SHP77 treated with DMSO at 0.1 percent for 48 hours (cell line): Measurements from ENCODE around the gene INPP5A.
"Not testable (repeated sequence)": the region's sequence is repeated elsewhere in the genome, so short reads cannot be mapped to it uniquely, and the experiment has no call there.

Source experiments
- DNase-seq: peaks from one replicate; lab custom pipeline; 2025; lab: John Stamatoyannopoulos, UW

INPP5A gene

GRCh38 chr10:132548106-132548823 lies 10.7 kb downstream of the INPP5A start:
- no peak for DNase-seq

GRCh38 chr10:132548869-132549268 lies 11.3 kb downstream of the INPP5A start:
- no peak for DNase-seq

GRCh38 chr10:132549371-132549770 lies 11.8 kb downstream of the INPP5A start:
- DNase-seq = no peak

GRCh38 chr10:132550366-132551092 lies 12.9 kb downstream of the INPP5A start:
- DNase-seq = no peak

GRCh38 chr10:132551093-132551807 lies 13.7 kb downstream of the INPP5A start:
- no peak for DNase-seq

- no peak for DNase-seq
These were observed 14.2 kb downstream of the INPP5A start for GRCh38 chr10:132551808-132552130.

GRCh38 chr10:132552635-132553034 lies 15.0 kb downstream of the INPP5A start:
- DNase-seq = not testable (repeated sequence)

GRCh38 chr10:132553568-132553967 lies 16.0 kb downstream of the INPP5A start:
- DNase-seq = not testable (repeated sequence)

GRCh38 chr10:132554053-132554990 lies 16.7 kb downstream of the INPP5A start:
- DNase-seq = no peak

- no peak for DNase-seq
These were observed 17.5 kb downstream of the INPP5A start for GRCh38 chr10:132554991-132555647.

- no peak for DNase-seq
These were observed 18.3 kb downstream of the INPP5A start for GRCh38 chr10:132555648-132556575.

- no peak for DNase-seq
These were observed 19.4 kb downstream of the INPP5A start for GRCh38 chr10:132556994-132557441.

- DNase-seq = no peak
These were observed 20.3 kb downstream of the INPP5A start for GRCh38 chr10:132557696-132558515.

GRCh38 chr10:132558516-132559413 lies 21.2 kb downstream of the INPP5A start:
- DNase-seq = no peak

- DNase-seq = no peak
These were observed 22.0 kb downstream of the INPP5A start for GRCh38 chr10:132559538-132559937.

- no peak for DNase-seq
These were observed 22.7 kb downstream of the INPP5A start for GRCh38 chr10:132560241-132560731.

GRCh38 chr10:132562177-132562915 lies 24.8 kb downstream of the INPP5A start:
- no peak for DNase-seq
